Hematopoietic multipotent progenitor cell treated with erythropoietin and hydrocortisone succinate and interleukin-3 and kit ligand, for 4 days (in vitro differentiated cells): ENCODE results near the gene HSDL1.

Experiments used
- DNase-seq: peaks from one replicate; pipeline ENCODE4 v3.0.0-alpha.2; 2015

The HSDL1 gene

DNA sequence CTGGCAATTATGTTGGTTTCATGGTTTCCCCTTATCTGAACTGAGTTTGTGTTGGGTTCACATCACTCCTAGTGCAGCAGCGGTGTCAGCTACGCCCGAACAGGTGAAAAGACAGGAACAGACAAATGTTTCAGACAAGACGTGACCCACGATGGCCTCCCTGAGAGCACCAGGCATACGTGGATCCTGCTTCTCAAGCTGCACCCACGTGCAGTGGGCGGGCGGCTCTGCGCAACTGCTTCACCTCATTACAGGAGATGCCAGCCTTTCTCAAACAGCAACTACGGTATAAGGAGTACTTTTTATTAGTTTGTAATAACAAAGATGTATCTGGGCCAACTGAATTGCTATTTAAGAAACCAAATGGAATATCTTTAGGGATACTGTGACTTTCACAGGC is 69.6 kb downstream of the HSDL1 start:
- DNase-seq: no peak

DNA sequence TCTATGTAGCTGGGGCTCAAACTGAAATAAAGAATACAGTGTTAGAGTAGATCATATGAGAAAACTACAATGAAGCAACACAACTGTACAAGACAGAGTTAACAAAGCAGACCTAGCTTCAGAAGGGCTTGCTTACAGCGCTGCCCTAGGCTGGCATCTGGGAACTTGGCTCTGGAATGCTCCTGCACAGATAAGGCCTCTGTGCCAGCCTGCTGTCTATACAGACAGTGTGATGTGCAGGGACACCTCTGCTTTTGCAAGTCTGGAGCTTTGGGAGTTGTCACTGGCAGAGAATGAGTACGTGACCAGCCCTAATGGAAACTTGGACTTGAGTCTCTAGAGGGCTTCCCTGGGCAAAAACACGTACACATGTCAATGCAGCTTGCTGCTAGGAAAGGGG is 70.3 kb downstream of the HSDL1 start:
- DNase-seq: no peak
